Lung (tissue), 12 donors: ENCODE data around the gene CPLX1. TPM values are rescaled to one million over a fixed set of nuclear protein-coding genes. Genes with fewer than 3 reads are reported as not detected.

Source experiments
- ATAC-seq: fragments of 200-7000 bp; cut with Tn5 transposase; one replicate; pipeline ENCODE4 v1.9.1; 2020; ENCODE audit warnings: moderate number of reproducible peaks; ENCODE audit not compliant: insufficient read depth, low FRiP score
- DNase-seq, 3 donors: peaks; one replicate each; pipeline ENCODE4 v3.0.0-alpha.2; 2013 to 2017
- H3K27ac ChIP-seq, 2 donors: one replicate each; pipeline ENCODE4 v1.5.1; 2013; ENCODE audit warnings: mild to moderate bottlenecking in 2 of 2, moderate library complexity in 2 of 2, control low read depth in 1 of 2, inconsistent platforms in 1 of 2, low read depth in 1 of 2, low read length in 1 of 2
- H3K27me3 ChIP-seq, 3 donors: one replicate each; pipeline ENCODE4 v1.5.1; 2013; ENCODE audit warnings: low read length in 2 of 3; ENCODE audit not compliant: control insufficient read depth in 3 of 3, insufficient read depth in 3 of 3
- H3K36me3 ChIP-seq, 4 donors: one replicate each; pipeline ENCODE4 v1.5.1; 2013; ENCODE audit warnings: low read length in 4 of 4, mild to moderate bottlenecking in 1 of 4, moderate library complexity in 1 of 4; ENCODE audit not compliant: control insufficient read depth in 4 of 4, insufficient read depth in 4 of 4
- H3K4me1 ChIP-seq, 5 donors: one replicate each; pipeline ENCODE4 v1.5.1; 2013; ENCODE audit warnings: low read length in 5 of 5, mild to moderate bottlenecking in 2 of 5, moderate library complexity in 1 of 5; ENCODE audit not compliant: control insufficient read depth in 5 of 5, insufficient read depth in 5 of 5
- H3K4me3 ChIP-seq: one replicate; pipeline ENCODE4 v1.5.1; 2013; ENCODE audit warnings: mild to moderate bottlenecking, control low read depth, moderate library complexity
- H3K9ac ChIP-seq, 2 donors: one replicate each; pipeline ENCODE4 v1.5.1; 2013; ENCODE audit warnings: low read length in 2 of 2, control low read depth in 1 of 2; ENCODE audit not compliant: insufficient read depth in 1 of 2
- H3K9me3 ChIP-seq, 4 donors: one replicate each; pipeline ENCODE4 v1.5.1; 2013; ENCODE audit warnings: low read length in 3 of 4, mild to moderate bottlenecking in 1 of 4, moderate library complexity in 1 of 4; ENCODE audit not compliant: control insufficient read depth in 4 of 4, insufficient read depth in 3 of 4
- CTCF ChIP-seq: IDR thresholded peaks from 2 replicates; pipeline ENCODE4 v1.5.1; 2012; ENCODE audit warnings: mild to moderate bottlenecking; ENCODE audit errors: control extremely low read depth, extremely low read depth
- WGBS, 2 donors: extraction: QIAGEN DNeasy Blood & Tissue Kit; methylation state at CpG; one replicate each; pipeline ENCODE4 v1.1.7; 2013; 5-methylcytosine and 5-hydroxymethylcytosine counted together
- polyA plus RNA-seq, 2 donors: library from polyadenylated mRNA; stranded (reverse); fragments of 200-250 nt; gene quantifications; one replicate each; pipeline ENCODE4 v1.2.1, GENCODE V29; 2013
- total RNA-seq, 2 donors: library from RNA; depleted of rRNA in 1 of 2; stranded (reverse); fragments of >200 nt in 1 of 2; gene quantifications; one replicate each; pipeline ENCODE4 v1.2.1, GENCODE V29; 2014 to 2021
- donor health status: control.
- donor health status: control.
- donor health status: Bipolar disorder and iron deficiency.
- donor health status: healthy.
- donor health status: DM: yes; HTN: yes; CAD: no.

Gene CPLX1
- total and polyA plus RNA-seq, 4 donors, result 1.1 to 3.9 (median 2.1) TPM

- no peak overlapping the region for H3K9ac ChIP-seq
- no peak overlapping the region for H3K4me3 ChIP-seq
- no peak overlapping the region for H3K27ac ChIP-seq
- WGBS, 2 donors, result 62 to 67% methylated on average over 16 of the region's 16 CpGs
- H3K4me1 ChIP-seq, result peaks cover 0 to 20% (median 6%) of the 10 kb centered on the region in 5 donors
- H3K27me3 ChIP-seq, result peaks cover 13 to 30% (median 18%) of the 10 kb centered on the region in 3 donors
- DNase-seq (no peak), ATAC-seq (no peak)
- no peaks in the 10 kb centered on the region for H3K9me3 ChIP-seq
- no peak for TF ChIP-seq CTCF
- H3K36me3 ChIP-seq, result no peaks in the 10 kb centered on the region
Observed at GRCh38 chr4:787561-787981, 38.4 kb downstream of the CPLX1 start.

GRCh38 chr4:786861-787300 is 39.0 kb downstream of the CPLX1 start:
- H3K27me3 ChIP-seq, result peaks cover 11 to 28% (median 18%) of the 10 kb centered on the region in 3 donors
- H3K4me1 ChIP-seq, result peaks cover 0 to 19% (median 4%) of the 10 kb centered on the region in 5 donors
- ATAC-seq (no peak), DNase-seq (no peak)
- H3K9me3 ChIP-seq, result peaks cover 0 to 2% (median 0%) of the 10 kb centered on the region in 4 donors
- no peak for TF ChIP-seq CTCF
- no peak overlapping the region for H3K4me3 ChIP-seq
- peak overlapping the region in 1 of 2 donors; percentile 32 for H3K27ac ChIP-seq
- no peaks in the 10 kb centered on the region for H3K36me3 ChIP-seq
- WGBS, 2 donors, result 25 to 26% methylated on average over 16 of the region's 16 CpGs
- H3K9ac ChIP-seq, result no peak overlapping the region

- no peak for TF ChIP-seq CTCF
- Histone ChIP-seq H3K9ac (no peak overlapping the region), H3K4me1 (peaks cover 0 to 19% (median 4%) of the 10 kb centered on the region in 5 donors), H3K9me3 (peaks cover 0 to 2% (median 0%) of the 10 kb centered on the region in 4 donors), H3K4me3 (peak overlapping the region; percentile 17), H3K27me3 (peaks cover 4 to 28% (median 18%) of the 10 kb centered on the region in 3 donors), H3K27ac (no peak overlapping the region), H3K36me3 (no peaks in the 10 kb centered on the region)
- no peak for DNase-seq
- ATAC-seq, result no peak
- WGBS, 2 donors, result 4% methylated on average over 33 to 72 of the region's 72 CpGs
Observed at GRCh38 chr4:786074-786741, 39.7 kb downstream of the CPLX1 start.
